AG04450 (cell line): ENCODE results near the gene RELN. TPM values are rescaled to one million over a fixed set of nuclear protein-coding genes. Genes with fewer than 3 reads are reported as not detected.

Source experiments
- CTCF ChIA-PET: fragments of 300-600, 350-600 bp; formaldehyde crosslinking; extraction: SDS; loops from one replicate; lab custom pipeline; 2022; ENCODE audit warnings: antibody characterized with exemption, inconsistent platforms; lab: Charles Lee
- POLR2A ChIA-PET: fragments of 350-600 bp; formaldehyde crosslinking; extraction: SDS; loops from one replicate; lab custom pipeline; 2021; ENCODE audit warnings: antibody characterized with exemption, inconsistent platforms; lab: Yijun Ruan, JAX
- DNase-seq: peaks from one replicate; pipeline ENCODE4 v3.0.0-alpha.2; 2011; ENCODE audit warnings: low read depth, low spot score
- H3K27ac ChIP-seq: one replicate; pipeline ENCODE4 v1.5.1; 2012; ENCODE audit warnings: low read depth, low read length, control low read depth
- H3K27me3 ChIP-seq: one replicate; pipeline ENCODE4 v1.6.0; 2012; ENCODE audit warnings: low read length; ENCODE audit not compliant: control insufficient read depth, insufficient read depth
- H3K4me3 ChIP-seq: 2 replicates; pipeline ENCODE4 v1.5.1; 2011; ENCODE audit warnings: mild to moderate bottlenecking, low read depth, low read length, control low read depth
- H3K9me3 ChIP-seq: 2 replicates; pipeline ENCODE4 v1.5.1; 2012; ENCODE audit warnings: low read length; ENCODE audit not compliant: control insufficient read depth, insufficient read depth
- polyA plus RNA-seq: library from polyadenylated mRNA; depleted of rRNA; stranded (reverse); fragments of >200 nt; gene quantifications from 2 replicates; pipeline ENCODE4 v1.2.3, GENCODE V29; 2011
- TF ChIP-seq, protein P1 (sequence below): IDR thresholded peaks from 2 replicates; pipeline ENCODE4 v1.5.1; 2011; ENCODE audit warnings: low read depth, low read length, control low read depth, inconsistent platforms

The RELN gene
- polyA plus RNA-seq, 1 experiment: 7.6 TPM

GRCh38 chr7:103698064-103698463 lies 291.4 kb downstream of the RELN start:
- no peaks in the 10 kb centered on the region for H3K27me3 ChIP-seq
- POLR2A ChIA-PET: no interaction called here
- no peak overlapping the region for H3K4me3 ChIP-seq
- DNase-seq: no peak
- no peak overlapping the region for H3K27ac ChIP-seq
- CTCF ChIA-PET: no interaction called here
- TF ChIP-seq, protein P1, sequence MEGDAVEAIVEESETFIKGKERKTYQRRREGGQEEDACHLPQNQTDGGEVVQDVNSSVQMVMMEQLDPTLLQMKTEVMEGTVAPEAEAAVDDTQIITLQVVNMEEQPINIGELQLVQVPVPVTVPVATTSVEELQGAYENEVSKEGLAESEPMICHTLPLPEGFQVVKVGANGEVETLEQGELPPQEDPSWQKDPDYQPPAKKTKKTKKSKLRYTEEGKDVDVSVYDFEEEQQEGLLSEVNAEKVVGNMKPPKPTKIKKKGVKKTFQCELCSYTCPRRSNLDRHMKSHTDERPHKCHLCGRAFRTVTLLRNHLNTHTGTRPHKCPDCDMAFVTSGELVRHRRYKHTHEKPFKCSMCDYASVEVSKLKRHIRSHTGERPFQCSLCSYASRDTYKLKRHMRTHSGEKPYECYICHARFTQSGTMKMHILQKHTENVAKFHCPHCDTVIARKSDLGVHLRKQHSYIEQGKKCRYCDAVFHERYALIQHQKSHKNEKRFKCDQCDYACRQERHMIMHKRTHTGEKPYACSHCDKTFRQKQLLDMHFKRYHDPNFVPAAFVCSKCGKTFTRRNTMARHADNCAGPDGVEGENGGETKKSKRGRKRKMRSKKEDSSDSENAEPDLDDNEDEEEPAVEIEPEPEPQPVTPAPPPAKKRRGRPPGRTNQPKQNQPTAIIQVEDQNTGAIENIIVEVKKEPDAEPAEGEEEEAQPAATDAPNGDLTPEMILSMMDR: no peak
- H3K9me3 ChIP-seq: no peaks in the 10 kb centered on the region

- no peak overlapping the region for H3K4me3 ChIP-seq
- H3K27me3 ChIP-seq: no peaks in the 10 kb centered on the region
- ChIA-PET CTCF (no interaction called here), POLR2A (no interaction called here)
- H3K9me3 ChIP-seq: no peaks in the 10 kb centered on the region
- no peak for DNase-seq
- no peak overlapping the region for H3K27ac ChIP-seq
- TF ChIP-seq, protein P1: no peak
These were observed 293.9 kb downstream of the RELN start for GRCh38 chr7:103695521-103695920.

DNA sequence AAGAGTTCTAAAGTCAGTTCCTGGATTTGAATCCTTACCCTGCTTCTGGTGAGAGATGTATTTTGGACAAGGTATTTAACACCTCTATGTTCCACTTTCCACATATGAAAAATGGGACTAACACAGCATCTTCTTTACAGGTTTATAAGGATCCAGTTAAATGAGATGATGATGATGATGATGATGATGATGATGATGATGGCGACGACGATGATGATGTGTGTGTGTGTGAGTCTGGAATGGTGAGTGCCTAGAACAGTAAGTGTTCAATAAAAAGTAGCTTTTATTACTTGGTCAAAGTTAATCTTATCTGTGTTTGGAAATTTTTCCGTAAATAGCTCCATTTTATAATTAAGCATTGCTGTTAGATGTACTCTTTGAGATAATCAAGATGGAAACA lies 295.2 kb downstream of the RELN start:
- ChIA-PET POLR2A (no interaction called here), CTCF (no interaction called here)
- DNase-seq: no peak
- TF ChIP-seq, protein P1: no peak
- Histone ChIP-seq H3K4me3 (no peak overlapping the region), H3K27ac (no peak overlapping the region), H3K9me3 (no peaks in the 10 kb centered on the region), H3K27me3 (no peaks in the 10 kb centered on the region)

DNA sequence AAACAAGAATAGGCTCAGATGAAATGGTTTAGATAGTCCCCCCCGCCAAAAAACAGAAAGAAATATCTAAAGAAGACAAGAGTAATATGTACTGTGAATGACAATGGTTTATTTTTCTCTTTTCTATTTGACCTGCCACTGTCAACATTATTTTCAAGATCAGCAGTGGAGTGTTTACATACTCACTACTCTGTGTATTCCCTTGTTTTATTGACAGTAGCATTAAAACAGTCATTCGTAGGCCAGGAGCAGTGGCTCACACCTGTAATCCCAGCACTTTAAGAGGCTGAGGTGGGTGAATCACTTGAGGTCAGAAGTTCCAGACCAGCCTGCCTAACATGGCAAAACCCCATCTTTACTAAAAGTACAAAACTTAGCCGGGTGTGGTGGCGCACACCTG lies 298.2 kb downstream of the RELN start:
- POLR2A ChIA-PET: no interaction called here
- DNase-seq: no peak
- Histone ChIP-seq H3K9me3 (no peaks in the 10 kb centered on the region), H3K27me3 (no peaks in the 10 kb centered on the region), H3K27ac (no peak overlapping the region), H3K4me3 (no peak overlapping the region)
- CTCF ChIA-PET: no interaction called here
- TF ChIP-seq, protein P1: no peak

GRCh38 chr7:103690242-103690974 lies 299.1 kb downstream of the RELN start:
- H3K27me3 ChIP-seq: no peaks in the 10 kb centered on the region
- ChIA-PET POLR2A (no interaction called here), CTCF (no interaction called here)
- H3K9me3 ChIP-seq: no peaks in the 10 kb centered on the region
- no peak for DNase-seq
- no peak overlapping the region for H3K4me3 ChIP-seq
- no peak overlapping the region for H3K27ac ChIP-seq
- TF ChIP-seq, protein P1: no peak
